ENCODE data around the gene MAGEB4. TPM values are rescaled to one million over a fixed set of nuclear protein-coding genes. Genes with fewer than 3 reads are reported as not detected.

MAGEB4 gene
- total and polyA plus RNA-seq, 10 of the 15 experiments (the other 5 are each of a cell fraction or from before 2014, with no cell fraction given), result 0.04 TPM; not detected in 9

DNA sequence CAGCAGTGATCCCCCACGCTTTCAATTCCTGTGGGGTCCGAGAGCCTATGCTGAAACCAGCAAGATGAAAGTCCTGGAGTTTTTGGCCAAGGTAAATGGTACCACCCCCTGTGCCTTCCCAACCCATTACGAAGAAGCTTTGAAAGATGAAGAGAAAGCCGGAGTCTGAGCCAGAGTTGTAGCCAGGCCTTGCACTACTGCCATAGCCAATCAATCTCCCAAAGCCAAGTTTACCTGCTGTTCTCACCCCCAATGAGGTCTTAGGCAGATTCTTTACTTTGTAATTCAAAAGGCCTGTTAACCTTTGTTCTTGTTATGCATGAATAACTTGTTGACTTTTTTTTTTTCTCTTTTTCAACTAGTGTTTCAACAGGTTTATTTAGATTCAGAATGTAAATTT, 22.4 kb upstream of the MAGEB4 start:
- Histone ChIP-seq H3K4me2 (ENCODE audit: control insufficient read depth, insufficient read depth) (no peak overlapping the region), H2AFZ (ENCODE audit: control insufficient read depth, low read depth, low read length) (no peak overlapping the region), H3K36me3 (ENCODE audit: control insufficient read depth in 2 of 2, insufficient read depth in 2 of 2, low read length in 1 of 2) (no peaks in the 10 kb centered on the region), H3K4me1 (ENCODE audit: control insufficient read depth, insufficient read depth, low read length) (no peaks in the 10 kb centered on the region), H4K20me1 (ENCODE audit: control insufficient read depth, insufficient read depth) (no peaks in the 10 kb centered on the region), H3K27ac (ENCODE audit: control insufficient read depth, insufficient read depth) (no peak overlapping the region), H3K79me2 (ENCODE audit: control insufficient read depth, insufficient read depth, low read length) (no peaks in the 10 kb centered on the region), H3K9me3 (replicated peaks; ENCODE audit: control insufficient read depth, insufficient read depth, low read length) (no peaks in the 10 kb centered on the region), H3K27me3 (replicated peaks in 1 of 2; ENCODE audit: control insufficient read depth in 2 of 2, insufficient read depth in 2 of 2, low read length in 1 of 2) (no peaks in the 10 kb centered on the region), H3K9ac (ENCODE audit: control insufficient read depth, insufficient read depth, low read length) (no peak overlapping the region), H3K4me3 (no peak overlapping the region)
- ChIA-PET SMC1A (ENCODE audit: uncharacterized antibody, unreplicated experiment) (no interaction called here), RAD21 (ENCODE audit: unreplicated experiment) (interaction anchor here (0.7 kb wide), 1 partner anchor 79 kb away, joined by 3 read pairs; no protein-coding TSS in a partner anchor), POLR2A (no interaction called here), CTCF (no interaction called here)
- BruUV-seq (replicated peaks), result no TSS peak
- no peak for TF ChIP-seq KLF5 (IDR thresholded peaks at IDR 0.05; ENCODE audit: partially characterized antibody)
- TF ChIP-seq, protein P1, sequence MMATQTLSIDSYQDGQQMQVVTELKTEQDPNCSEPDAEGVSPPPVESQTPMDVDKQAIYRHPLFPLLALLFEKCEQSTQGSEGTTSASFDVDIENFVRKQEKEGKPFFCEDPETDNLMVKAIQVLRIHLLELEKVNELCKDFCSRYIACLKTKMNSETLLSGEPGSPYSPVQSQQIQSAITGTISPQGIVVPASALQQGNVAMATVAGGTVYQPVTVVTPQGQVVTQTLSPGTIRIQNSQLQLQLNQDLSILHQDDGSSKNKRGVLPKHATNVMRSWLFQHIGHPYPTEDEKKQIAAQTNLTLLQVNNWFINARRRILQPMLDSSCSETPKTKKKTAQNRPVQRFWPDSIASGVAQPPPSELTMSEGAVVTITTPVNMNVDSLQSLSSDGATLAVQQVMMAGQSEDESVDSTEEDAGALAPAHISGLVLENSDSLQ (IDR thresholded peaks at IDR 0.05), result no peak
- TF ChIP-seq, protein P2, sequence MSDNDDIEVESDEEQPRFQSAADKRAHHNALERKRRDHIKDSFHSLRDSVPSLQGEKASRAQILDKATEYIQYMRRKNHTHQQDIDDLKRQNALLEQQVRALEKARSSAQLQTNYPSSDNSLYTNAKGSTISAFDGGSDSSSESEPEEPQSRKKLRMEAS (IDR thresholded peaks at IDR 0.05; ENCODE audit: low read depth, low read length), result no peak
- TF ChIP-seq JUND (IDR thresholded peaks at IDR 0.05; ENCODE audit: low read depth, low read length), result no peak
- TF ChIP-seq IRF4 (IDR thresholded peaks at IDR 0.05; ENCODE audit: low read depth, low read length), result no peak
- no peak for TF ChIP-seq ZNF622 (IDR thresholded peaks at IDR 0.05)
- TF ChIP-seq SUZ12 (IDR thresholded peaks at IDR 0.05; ENCODE audit: unreplicated experiment), result no peak
- no peak for TF ChIP-seq TCF3 (IDR thresholded peaks at IDR 0.05; ENCODE audit: borderline replicate concordance, insufficient read depth, low read depth, low read length)
- TF ChIP-seq ZNF384 (IDR thresholded peaks at IDR 0.05; ENCODE audit: borderline replicate concordance, low read depth, low read length), result no peak
- TF ChIP-seq, protein P3, sequence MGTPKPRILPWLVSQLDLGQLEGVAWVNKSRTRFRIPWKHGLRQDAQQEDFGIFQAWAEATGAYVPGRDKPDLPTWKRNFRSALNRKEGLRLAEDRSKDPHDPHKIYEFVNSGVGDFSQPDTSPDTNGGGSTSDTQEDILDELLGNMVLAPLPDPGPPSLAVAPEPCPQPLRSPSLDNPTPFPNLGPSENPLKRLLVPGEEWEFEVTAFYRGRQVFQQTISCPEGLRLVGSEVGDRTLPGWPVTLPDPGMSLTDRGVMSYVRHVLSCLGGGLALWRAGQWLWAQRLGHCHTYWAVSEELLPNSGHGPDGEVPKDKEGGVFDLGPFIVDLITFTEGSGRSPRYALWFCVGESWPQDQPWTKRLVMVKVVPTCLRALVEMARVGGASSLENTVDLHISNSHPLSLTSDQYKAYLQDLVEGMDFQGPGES (IDR thresholded peaks at IDR 0.05), result no peak
- TF ChIP-seq MTA2 (IDR thresholded peaks at IDR 0.05; ENCODE audit: low read depth), result no peak
- TF ChIP-seq ATF7 (IDR thresholded peaks at IDR 0.05; ENCODE audit: low read depth), result no peak
- TF ChIP-seq BCL11A (IDR thresholded peaks at IDR 0.05; ENCODE audit: low read depth, low read length), result no peak
- no peak for TF ChIP-seq TCF12 (IDR thresholded peaks at IDR 0.05; ENCODE audit: low read depth, low read length)
- TF ChIP-seq NRF1 (conservative IDR thresholded peaks at IDR 0.05; ENCODE audit: low read depth, low read length), result no peak
- FAIRE-seq (no peak), DNase-seq (ENCODE audit: low read depth, low spot score) (no peak), ATAC-seq (no peak)
- in situ Hi-C loops (cut with MboI), result no loop called here
- intact Hi-C loops (cut with micrococcal nuclease; ENCODE audit: unreplicated experiment), result no loop called here
- WGBS (ENCODE audit: insufficient coverage, insufficient replicate concordance, low lambda C conversion rate, missing lambda C conversion rate), result 40% methylated on average over 4 of the region's 4 CpGs

Measured in GM12878 (cell line).